Measurements from ENCODE around the gene COL16A1.
A peak's percentile ranks its signal among the peaks of the same experiment; 100 is the strongest.

The COL16A1 gene

DNA sequence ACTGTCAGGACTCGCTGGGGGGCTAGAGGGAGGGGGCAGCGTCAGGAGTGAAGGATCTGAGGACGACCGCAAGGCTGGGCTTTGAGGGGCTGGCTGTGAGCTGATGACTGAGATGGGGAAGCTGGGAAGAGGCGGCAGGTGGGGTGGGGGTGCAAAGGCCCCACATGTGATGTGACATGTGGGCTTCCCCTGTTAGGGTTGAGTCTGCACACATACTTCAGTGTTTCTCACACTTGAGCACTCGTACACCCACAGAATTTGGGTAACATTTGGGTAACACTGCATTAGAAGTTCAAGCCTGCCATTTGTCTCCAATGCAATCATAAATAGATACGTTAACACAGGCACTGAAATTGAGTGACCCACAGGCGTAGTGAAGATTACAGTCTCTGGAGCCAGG, 16.2 kb downstream of the COL16A1 start:
- DNase-seq (ENCODE audit: low spot score) = no peak

DNA sequence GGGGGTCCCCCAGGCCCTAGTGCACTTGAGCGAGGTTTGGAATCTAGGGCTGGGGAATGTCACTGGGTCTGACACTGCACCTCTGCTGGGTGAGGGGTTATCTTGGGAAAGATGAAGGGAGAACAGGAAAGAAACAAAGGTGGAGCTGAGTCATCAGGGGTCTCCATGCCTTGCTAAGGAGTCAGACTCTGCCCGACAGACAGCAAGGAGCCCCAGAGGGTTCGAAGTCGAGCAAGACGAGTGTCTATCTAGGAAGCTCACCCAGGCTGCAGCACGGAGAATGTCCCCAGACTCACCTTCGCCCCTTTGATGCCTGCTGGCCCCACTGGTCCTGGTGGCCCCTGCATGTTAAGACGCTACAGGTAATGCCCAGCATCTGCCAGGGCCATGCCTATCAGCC, 18.0 kb downstream of the COL16A1 start:
- DNase-seq (ENCODE audit: low spot score) = no peak

DNA sequence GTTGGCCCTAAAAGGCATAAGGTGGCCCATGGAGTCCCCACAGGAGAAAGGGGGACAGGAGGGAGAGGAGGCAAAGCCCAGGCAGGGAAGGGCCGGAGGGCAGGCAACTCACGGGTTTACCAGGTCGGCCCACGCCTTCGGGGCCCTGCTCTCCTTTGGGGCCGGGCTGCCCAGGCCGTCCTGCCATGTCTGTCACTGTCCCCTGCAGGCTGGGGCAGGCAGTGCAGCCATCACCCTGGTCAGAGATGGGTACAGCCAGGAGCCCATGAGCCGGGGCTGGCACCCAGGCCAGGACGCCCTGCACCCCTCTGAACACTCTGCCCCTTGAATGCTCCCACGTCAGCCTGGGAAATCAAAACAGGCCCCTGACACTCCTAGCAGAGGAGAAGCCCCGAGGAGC, 19.8 kb downstream of the COL16A1 start:
- peak; percentile 59 for DNase-seq (ENCODE audit: low spot score)

DNA sequence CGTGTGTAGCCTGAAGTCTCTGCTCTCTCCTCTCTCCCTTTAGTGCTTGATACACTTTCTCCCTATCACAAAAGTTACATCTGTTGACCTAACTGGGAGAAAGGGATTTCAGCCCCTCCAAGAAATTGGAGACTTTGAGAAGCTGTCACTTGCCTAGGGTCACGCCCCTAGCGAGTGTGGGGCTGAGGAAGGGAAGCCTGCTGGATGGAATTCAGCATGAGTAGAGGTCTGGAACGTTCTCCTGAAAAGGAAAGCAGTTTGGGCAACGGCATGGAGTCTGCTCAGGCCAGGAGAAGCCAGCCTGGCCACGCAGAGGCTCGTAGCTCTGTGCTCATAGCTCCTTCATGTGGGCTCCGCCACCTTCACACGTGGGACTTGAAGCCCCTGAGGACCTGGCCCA, 22.4 kb downstream of the COL16A1 start:
- DNase-seq (ENCODE audit: low spot score) = no peak

DNA sequence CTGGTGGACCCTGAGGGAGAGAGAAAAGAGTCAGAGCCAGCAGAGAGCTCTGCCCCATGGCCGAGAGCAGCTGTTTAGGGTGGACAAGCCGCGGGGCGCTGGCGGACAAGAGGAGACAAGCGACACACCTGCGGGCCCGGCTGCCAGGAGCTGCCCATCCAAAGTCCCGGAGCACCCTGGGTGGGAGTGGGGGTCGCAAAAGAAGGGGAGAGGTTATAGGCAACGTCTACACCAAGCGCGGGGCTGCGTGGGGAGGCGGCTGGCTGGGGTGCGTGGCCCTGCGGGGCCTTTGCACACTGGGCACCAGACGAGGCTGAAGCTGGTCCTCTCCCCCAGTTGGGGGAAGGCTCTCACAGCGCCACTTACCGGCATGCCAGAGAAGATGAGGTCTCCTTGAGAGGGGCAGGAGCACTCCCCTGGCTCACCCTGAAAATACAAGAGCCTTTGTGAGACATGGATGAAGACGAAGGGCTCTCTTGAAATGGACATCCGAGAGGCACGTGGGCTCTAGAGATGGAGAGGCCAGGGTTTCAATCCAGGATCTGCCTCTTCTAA, 24.1 kb downstream of the COL16A1 start:
- DNase-seq (ENCODE audit: low spot score) = no peak

DNA sequence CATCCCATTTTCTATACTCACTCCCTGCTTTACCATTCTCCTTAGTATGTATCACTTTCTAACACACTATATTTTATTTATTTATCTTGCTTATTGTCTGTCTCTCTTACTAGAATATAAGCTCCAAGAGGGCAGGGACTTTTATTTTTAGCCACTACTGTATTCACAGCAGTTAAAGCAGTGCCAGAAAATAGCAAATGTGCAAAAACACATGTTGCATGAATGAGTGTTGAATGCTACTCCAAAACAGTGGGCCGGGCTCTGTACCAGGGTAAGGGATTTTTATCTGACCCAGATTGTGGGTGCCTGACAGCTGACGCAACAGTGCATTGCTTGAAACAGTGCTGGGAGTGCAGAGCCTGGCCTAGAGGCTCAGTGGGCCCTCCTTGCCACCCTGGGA, 24.7 kb downstream of the COL16A1 start:
- DNase-seq (ENCODE audit: low spot score) = no peak

DNA sequence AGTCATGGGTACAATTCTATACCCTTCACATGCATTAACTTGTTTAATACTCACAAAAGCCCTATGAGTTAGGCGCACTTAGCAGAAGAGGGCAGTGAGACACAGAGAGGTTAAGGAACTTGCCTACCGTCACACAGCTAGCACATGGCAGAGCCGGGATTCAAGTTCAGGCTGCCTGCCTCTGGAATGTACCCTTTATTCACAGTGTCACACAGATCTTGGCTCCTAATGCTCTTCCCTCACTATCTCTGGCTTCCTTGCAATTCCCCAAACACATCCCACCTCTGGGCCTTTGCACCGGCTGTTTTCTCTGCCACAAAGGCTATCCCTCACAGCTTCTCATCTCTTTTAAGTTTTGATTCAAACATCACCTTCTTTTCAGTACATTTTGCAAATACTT, 25.1 kb downstream of the COL16A1 start:
- DNase-seq (ENCODE audit: low spot score) = no peak

DNA sequence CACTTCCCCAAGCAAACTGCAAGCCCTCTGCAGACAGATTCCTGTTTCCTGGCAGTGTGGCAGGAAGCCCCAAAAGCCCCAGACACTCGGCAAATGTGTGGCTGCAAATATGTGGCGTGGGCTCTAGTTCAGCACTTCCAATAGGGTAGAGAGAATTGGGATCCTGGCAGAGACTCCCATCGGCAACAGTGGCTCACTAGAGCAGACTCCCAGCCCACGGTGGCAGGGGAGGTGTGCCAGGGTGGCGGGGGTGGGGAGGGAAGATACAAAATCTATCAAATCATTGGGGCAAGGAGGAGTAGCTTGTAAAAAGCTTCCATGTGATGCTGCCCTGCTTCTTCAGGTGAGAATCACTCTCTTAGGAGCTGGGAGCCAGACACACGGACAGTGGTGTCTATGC, 25.9 kb downstream of the COL16A1 start:
- DNase-seq (ENCODE audit: low spot score) = no peak

DNA sequence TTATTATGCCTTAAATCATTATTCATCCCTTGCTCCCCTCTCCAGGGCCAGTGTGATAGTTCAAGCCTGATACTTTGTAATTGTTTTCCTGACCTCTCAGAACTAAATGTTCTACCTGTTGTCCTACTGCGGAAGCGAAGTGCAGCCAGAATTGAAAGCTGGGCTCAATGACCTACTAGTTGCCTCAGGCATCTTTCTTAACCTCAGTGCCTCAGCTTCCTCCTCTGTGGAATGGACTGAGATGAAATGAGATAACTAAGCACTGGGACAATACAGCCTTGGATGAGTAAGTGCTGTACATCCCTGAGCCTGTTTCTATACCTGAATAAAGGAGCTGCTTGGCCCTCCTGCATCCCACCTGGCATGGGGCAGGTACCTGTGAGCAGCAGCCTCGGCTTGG, 26.4 kb downstream of the COL16A1 start:
- DNase-seq (ENCODE audit: low spot score) = no peak

DNA sequence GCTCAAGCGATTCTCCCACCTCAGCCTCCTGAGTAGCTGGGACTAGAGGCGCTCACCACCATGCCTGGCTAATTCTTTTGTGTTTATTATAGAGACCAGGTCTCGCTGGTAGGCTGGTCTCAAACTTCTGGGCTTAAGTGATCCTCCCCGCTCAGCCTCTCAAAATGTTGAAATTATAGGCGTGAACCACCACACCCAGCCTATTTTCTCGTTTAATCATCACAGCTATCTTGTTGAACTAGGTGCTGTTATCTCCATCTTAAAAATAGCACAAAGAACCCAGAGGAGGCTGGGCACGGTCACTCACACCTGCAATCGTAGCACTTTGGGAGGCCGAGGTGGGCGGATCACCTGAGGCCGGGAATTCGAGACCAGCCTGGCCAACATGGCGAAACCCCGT, 28.1 kb downstream of the COL16A1 start:
- DNase-seq (ENCODE audit: low spot score) = no peak

DNA sequence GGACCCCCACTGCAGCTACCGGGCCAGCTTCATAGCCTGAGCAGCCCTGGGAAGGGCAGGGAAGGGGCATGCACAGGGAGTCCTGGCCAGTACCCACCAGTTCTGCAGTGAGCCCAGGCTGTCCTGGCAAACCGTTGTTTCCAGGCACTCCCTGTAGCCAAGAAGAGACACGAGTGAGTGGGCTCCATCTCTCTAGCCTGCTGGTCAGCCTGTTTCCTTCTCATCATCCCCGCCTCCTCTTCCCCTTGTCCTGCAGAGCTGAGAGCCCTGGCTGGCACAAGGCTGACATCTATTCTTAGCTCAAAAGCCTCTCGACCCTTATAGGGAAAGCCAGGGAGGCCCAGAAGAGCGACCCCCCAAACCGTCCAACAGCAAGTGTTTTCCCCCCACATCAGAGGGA, 28.7 kb downstream of the COL16A1 start:
- no peak for DNase-seq (ENCODE audit: low spot score)

DNA sequence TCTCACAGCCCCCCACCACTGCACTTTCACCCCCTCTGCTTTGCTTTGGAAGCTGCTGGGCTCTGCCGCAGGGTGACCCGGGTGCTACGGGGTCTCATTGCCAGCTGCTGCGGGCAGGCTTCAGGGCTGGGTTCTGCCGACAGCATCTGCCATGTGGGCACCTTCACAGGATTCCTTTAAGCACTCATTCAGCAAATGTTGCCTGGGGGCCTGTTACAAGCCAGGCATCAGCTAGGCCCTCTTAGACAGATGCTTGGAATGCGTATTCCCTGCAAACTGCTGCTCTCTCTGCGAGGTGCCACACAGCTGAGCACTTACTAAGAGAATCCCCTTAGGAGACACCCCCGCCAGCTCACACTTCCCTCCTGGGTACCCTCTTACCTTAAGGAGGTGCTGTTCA, 29.2 kb downstream of the COL16A1 start:
- DNase-seq (ENCODE audit: low spot score) = no peak

DNA sequence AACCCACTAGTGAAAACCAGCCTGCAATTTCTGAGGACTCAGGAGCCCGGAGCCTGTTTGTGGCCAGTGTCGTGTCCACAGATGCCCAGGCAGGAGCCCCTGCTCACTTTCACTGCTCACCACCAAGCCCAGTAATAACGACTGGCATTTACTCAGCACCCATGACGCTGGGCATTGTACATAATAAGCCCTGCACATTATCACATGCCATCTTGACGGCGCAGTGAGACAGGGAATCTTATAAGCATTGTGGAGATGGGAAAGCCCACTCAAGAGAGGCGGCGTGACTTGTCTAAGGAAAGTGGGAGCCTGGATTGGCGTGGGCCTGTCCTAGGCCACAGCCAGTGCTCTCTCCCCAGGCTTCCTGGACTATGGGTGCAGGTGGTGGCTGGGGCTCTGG, 30.4 kb downstream of the COL16A1 start:
- no peak for DNase-seq (ENCODE audit: low spot score)

DNA sequence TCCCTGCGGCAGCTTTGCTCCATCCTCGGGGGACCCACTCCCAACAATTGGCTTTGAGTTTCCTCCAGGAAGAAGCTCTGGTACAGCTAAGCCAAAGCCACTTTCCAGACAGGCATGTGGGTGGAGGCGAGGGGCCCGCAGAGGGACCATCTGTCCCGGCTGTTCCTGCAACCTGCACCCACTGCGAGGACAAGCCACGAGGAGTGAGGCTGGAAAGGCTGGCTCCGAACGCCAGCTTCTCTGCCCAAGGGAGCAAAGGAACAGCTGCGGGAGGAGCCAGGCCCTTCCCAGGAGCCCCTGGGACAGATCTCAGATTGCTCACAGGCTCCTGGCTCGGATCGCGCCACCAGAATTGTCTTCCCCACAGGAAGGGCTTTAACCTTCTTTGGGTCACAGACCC, 30.8 kb downstream of the COL16A1 start:
- no peak for DNase-seq (ENCODE audit: low spot score)

DNA sequence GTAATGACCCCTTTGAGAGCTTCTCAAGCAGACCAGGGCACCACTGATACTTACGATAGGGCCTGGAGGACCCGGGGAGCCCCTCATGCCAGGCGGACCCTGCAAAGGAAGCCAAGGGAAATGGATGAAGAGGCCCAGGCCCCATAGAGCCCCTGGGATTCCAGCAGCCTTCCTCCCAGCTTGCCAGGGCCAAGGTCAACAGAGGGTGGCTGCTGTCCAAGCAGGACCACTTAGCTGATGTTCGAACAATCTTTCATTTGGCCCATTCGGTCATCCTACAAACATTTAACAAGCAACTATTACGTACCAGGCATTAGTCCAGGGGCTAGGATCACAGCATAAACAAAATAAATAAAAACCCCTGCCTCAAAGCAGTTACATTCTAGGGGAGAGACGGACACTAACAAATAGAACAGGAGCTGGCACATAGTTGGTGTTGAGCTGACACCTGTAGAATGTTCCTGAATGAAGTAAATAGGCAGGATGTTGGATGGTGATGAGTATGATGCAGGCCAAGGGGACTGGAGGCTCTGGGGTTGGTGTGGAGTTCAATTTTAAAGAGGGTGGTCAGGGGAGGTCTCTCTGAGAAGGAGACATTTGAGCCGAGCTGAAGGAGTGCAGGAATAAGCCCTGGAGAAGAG, 32.1 kb downstream of the COL16A1 start:
- DNase-seq (ENCODE audit: low spot score) = no peak

DNA sequence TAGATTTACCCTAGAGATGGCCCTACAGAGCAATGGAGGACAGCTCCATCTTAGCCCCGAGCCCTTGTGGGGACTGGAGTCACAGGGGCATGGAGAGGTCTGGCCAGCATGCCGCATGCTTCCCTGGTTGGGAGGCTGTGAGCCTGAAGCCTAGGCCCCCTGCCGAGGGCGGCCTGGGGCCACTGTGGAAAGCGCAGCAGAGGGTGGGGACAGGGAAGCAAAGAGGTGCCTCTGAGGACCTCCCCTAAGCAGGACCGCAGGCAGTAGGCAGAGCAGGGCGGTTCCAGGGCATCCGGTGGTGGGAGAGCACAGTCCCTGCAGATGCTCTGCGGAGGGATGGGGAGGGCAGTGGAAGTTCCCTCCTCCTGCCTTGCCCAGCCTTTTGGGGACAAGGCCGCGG, 32.7 kb downstream of the COL16A1 start:
- no peak for DNase-seq (ENCODE audit: low spot score)

DNA sequence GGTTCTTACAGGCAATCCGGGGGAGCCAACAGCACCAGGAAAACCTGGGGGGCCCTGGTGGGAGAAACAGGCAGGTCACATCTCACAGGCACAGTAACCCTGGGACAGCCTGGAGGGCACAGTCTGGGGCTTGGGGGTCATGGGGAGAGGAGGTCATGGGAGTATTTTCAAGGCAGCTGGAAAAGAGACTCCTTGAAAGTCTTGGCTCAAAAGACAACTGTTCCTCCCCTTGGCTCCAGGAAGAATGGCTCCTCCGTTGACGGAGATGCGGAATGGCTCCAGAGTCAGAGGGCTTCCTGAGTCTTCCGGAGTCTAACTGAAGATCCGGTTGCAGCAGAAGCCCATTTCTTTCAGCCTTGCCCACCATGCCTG, 33.2 kb downstream of the COL16A1 start:
- DNase-seq (ENCODE audit: low spot score) = no peak

DNA sequence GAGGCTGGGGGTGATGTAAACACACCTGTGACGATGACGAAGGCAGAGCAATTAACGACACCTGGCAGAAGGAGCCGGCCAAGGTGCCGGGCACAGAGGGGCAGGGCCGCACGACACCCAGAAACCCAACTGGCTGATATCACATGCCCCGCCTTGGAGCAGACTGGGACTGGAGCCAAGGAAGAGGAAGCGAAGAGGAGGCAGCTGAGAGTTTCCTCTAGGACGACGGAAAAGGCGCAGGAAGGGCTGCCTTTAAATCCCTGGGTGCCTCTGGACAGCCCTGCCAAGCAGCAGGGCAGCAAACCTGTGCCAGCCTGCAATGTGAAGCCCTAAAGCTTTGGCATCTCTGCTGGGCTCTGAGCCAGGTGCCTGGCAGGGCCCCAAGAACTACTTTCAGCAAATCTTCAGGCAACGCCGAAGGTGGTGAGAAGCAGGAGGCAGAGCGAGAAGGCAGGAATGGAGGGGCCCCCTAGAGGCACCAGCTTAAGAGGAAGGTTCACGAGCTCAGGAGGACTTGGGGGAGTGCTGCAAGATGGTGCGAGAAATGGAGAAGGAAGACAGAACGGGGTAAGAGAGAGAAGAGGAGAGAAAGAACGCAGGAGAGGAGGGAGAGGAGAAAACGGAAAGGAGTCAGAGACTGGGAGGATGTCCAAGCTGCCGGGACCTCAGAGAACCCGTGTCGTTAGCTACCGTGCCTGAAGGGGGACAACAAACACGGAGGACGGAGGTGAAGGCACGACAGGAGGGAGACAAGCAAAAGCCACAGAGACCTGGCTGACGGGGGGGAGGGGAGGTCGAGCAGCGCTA, 33.8 kb downstream of the COL16A1 start:
- no peak for DNase-seq (ENCODE audit: low spot score)

DNA sequence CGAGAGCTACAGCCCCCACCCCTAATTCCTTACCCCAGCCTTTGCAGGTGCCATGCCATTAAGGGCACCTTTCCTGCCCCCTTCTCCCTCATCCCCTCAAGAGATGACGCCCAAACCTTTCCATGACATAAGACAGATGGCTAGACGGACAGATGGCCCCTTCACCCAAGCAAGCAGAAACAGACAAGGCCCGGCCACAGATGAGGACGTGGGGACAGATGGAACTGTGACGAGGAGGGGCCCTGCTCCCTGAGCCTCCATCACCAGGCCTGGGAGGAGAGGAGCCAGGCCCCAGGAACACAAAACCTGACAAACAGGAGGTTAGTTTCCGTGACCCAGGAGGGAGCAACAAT, 34.4 kb downstream of the COL16A1 start:
- no peak for DNase-seq (ENCODE audit: low spot score)

DNA sequence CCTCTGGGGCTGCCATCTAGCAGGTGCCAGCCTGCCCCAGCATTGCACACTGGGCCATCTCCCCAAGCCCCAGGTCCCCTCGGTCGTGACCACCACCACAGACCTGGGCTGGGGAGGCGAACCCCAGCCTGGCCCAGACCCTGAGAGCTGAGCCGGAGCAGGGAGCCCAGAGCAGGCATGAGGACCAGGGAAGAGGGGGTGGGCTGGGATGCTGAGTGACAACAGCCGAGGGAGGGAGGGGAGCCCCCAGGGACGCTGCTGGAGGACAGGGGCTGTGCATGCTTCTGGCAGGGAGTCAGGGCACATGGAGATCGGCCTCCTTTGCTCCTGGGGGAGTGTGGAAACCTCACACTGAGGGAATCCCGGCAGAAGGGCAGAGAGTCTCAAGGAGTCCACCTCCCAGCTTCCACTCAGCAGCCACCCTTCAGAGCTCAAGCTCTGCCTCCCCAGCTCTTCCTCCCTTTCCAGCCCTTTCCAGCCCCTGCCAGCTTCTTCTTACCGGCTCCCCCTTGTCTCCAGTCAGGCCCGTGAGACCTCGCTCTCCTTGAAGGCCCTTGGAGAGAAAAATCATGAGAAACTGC, 35.4 kb downstream of the COL16A1 start:
- no peak for DNase-seq (ENCODE audit: low spot score)

DNA sequence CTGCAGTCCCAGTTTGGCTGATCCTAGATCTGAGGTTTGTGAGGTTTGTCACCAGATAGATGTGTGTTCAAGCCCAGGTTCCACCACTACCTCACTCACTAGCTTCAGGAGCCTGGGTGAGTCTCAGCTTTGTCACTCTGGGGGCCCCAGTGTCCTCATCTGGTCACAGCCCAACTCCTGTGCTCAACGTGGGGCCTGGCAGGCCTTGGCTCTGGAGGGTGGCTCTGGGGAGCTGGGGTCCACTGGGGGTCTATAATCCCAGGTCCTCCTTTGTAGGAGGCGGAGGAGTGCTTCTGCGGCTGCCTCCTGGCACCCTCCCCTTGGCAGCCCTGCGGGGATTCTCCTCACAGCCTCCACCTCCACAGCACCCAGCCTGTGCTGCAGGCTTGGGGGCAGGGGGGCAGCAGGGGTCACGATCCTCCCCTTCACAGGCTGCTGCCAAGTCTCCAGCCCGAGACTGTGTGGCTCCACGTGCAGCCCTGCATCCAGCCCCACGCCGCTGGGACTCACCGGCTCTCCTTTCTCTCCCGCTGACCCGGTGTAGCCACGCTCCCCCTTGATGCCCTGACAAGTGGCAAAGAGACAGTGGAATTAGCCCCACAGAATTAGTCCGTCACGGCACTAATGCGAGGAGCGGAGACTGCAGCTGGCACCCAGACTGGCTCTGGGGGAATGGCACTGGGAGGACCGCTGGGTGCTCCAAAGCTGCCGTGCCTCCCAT, 36.6 kb downstream of the COL16A1 start:
- DNase-seq (ENCODE audit: low spot score) = no peak

DNA sequence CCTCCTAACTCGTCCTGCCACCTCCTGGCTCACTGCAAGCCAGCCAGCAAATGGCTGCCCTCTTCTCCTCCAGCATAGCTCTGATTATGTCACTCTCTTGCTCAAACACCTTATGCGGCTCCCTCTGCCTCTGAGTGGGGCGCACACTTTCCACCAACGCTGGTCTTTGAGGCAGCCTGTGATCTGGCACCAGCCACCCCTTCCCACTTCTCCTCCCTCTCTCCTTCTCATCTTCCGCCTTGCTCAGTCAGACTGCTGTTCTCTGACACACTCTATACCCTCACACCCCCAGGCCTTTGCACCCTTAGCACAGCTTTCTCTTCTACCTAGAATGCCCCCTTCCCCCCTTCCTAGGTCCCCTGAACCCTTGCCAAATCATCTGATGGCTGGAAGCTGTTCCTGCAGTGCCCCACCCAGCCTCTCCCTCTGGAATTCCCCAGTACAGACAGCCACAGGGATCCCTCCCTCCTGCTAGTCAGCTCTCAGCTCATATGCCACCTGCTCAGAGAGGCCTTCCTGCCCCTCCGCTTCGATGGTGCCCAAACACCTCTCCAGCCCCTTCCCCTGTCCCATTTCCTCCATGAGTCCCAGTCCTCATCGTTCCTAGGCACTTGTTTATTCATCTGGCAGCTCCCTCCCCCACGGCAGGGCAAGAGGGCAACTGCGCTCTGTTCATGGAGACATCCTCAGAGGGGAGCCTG, 37.4 kb downstream of the COL16A1 start:
- DNase-seq (ENCODE audit: low spot score) = no peak
